HG03280 (cell line): ENCODE measurements around the gene CPB2.

Source experiments
- ATAC-seq: cut with Tn5 transposase; IDR thresholded peaks from one replicate; pipeline ENCODE4 v1.9.1; 2021; ENCODE audit warnings: mild to moderate bottlenecking, moderate library complexity; ENCODE audit not compliant: unreplicated experiment

The CPB2 gene

GRCh38 chr13:46104868-46105267 is at the start of gene CPB2:
CPB2 (minus strand) TSS chr13:46105033; CDS start chr13:46105009, 24 bp downstream.
- no peak for ATAC-seq

- ATAC-seq = no peak
Observed at GRCh38 chr13:46154136-46154801, 49.4 kb upstream of the CPB2 start.

GRCh38 chr13:46152627-46153328 is 47.9 kb upstream of the CPB2 start:
- ATAC-seq = no peak

- ATAC-seq = no peak
Observed at GRCh38 chr13:46150134-46150693, 45.4 kb upstream of the CPB2 start.

- ATAC-seq = no peak
Observed at GRCh38 chr13:46149272-46150133, 44.7 kb upstream of the CPB2 start.

- no peak for ATAC-seq
Observed at GRCh38 chr13:46146898-46147297, 42.1 kb upstream of the CPB2 start.

GRCh38 chr13:46145950-46146349 is 41.1 kb upstream of the CPB2 start:
- ATAC-seq = no peak

GRCh38 chr13:46145135-46145534 is 40.3 kb upstream of the CPB2 start:
- no peak for ATAC-seq

GRCh38 chr13:46143184-46143701 is 38.4 kb upstream of the CPB2 start:
- no peak for ATAC-seq

GRCh38 chr13:46142776-46143175 is 37.9 kb upstream of the CPB2 start:
- no peak for ATAC-seq

- ATAC-seq = no peak
Observed at GRCh38 chr13:46140044-46140443, 35.2 kb upstream of the CPB2 start.

- no peak for ATAC-seq
Observed at GRCh38 chr13:46137627-46138317, 32.9 kb upstream of the CPB2 start.

GRCh38 chr13:46136688-46137087 is 31.9 kb upstream of the CPB2 start:
- no peak for ATAC-seq

GRCh38 chr13:46134961-46135522 is 30.2 kb upstream of the CPB2 start:
- ATAC-seq = no peak

- no peak for ATAC-seq
Observed at GRCh38 chr13:46134494-46134893, 29.7 kb upstream of the CPB2 start.

GRCh38 chr13:46132109-46132508 is 27.3 kb upstream of the CPB2 start:
- no peak for ATAC-seq

- ATAC-seq = no peak
Observed at GRCh38 chr13:46131705-46132104, 26.9 kb upstream of the CPB2 start.

GRCh38 chr13:46129955-46130618 is 25.3 kb upstream of the CPB2 start:
- ATAC-seq = no peak

GRCh38 chr13:46129124-46129523 is 24.3 kb upstream of the CPB2 start:
- ATAC-seq = no peak
